NCI-H2081 (cell line): ENCODE measurements around the gene STRIP2.
A peak's percentile ranks its signal among the peaks of the same experiment; 100 is the strongest.
"Not testable (repeated sequence)": the region's sequence is repeated elsewhere in the genome, so short reads cannot be mapped to it uniquely, and the experiment has no call there.

Experiments used
- DNase-seq, 2 experiments: peaks; one replicate each; lab custom pipeline; 2025; lab: John Stamatoyannopoulos, UW

The STRIP2 gene

GRCh38 chr7:129496653-129497052, 62.4 kb downstream of the STRIP2 start:
- DNase-seq, result no peak

DNA sequence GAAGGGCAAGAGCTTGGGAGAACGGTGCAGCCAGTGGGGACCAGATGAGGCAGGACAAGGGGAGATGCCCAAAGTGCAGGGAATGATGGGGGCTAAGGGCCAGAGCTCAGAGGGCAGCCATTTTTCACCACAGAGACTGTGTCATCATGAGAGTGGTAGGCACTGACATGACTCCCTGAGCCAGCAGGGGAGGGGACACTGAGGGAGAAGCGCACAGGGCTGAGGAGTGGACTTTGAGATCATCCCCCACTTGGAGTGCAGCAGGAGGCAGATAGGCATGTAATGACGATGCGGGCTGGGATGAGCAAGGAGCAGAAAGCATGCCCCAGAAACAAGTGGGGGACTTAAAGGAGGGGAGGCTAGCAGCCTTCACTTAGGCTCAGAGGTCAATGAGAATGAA, 62.9 kb downstream of the STRIP2 start:
- no peak for DNase-seq

- DNase-seq, result no peak
These were observed 63.8 kb downstream of the STRIP2 start for GRCh38 chr7:129498021-129498420.

DNA sequence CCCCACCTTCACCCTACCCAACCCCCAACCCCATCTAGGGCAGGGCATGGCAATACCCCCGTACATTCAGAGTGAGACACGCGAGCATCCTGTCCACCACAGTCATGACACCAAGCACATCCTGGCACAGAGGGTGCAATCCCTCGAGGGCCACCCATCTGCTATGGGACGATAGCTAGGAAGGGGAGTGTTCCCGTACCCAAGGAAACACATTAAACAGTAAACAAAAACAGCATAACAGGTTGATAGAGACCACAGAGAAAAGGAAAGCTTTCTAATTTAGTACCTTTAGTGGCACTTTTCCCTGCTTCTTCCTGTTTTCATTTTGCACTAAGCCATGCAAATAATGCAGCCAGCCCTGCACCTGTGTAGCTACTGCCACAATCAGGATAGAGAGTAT, 65.8 kb downstream of the STRIP2 start:
- no peak for DNase-seq

DNA sequence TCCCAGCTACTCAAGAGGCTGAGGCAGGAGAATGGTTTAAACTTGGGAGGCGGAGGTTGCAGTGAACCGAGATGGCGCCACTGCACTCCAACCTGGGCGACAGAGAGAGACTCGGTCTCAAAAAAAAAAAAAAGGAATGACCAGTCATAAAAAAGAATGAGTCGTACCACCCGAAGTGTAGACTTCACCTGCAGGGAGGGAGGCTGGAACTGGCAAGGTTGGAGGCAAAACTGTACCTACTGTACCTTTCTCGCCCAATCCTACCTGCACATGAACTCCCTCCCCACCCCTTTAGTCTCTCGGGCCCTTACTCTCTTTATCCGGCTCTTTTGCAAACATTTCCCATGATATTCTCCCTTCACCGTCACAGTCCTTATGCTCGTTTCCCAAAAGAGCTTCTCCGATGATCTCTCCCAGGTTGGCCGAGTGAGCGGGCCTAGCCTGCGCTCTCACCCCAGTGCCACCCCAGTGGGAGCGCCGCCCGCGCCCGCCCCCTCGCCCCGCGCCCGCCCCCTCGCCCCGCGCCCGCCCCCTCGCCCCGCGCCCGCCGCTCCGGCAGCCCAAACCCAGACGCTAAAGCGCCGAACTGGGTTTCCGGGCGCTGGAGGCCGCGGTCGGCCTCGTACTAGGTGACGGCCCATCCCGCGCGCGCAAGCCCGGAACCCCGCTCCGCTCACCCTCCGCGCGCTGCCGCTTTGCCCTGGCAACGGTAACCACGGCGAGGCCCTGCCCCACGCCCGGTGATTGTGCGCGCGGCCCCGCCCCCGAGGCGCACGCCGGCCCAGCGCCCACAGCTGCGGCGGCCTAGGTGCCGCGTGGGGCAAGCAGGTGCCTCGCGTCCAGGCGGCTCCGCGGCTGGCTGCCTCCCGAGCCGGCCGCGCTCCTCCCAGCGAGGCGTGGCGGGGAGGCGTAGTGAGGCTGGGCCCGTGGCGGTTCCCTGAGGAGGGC, 67.8 kb downstream of the STRIP2 start, which contains the start of gene SMKR1:
SMKR1 (plus strand) TSS at position 772 of the 948 bp plus-strand sequence. CDS start 294 bp downstream, outside the sequence.
- peak; percentile 90 to 92 for DNase-seq

DNA sequence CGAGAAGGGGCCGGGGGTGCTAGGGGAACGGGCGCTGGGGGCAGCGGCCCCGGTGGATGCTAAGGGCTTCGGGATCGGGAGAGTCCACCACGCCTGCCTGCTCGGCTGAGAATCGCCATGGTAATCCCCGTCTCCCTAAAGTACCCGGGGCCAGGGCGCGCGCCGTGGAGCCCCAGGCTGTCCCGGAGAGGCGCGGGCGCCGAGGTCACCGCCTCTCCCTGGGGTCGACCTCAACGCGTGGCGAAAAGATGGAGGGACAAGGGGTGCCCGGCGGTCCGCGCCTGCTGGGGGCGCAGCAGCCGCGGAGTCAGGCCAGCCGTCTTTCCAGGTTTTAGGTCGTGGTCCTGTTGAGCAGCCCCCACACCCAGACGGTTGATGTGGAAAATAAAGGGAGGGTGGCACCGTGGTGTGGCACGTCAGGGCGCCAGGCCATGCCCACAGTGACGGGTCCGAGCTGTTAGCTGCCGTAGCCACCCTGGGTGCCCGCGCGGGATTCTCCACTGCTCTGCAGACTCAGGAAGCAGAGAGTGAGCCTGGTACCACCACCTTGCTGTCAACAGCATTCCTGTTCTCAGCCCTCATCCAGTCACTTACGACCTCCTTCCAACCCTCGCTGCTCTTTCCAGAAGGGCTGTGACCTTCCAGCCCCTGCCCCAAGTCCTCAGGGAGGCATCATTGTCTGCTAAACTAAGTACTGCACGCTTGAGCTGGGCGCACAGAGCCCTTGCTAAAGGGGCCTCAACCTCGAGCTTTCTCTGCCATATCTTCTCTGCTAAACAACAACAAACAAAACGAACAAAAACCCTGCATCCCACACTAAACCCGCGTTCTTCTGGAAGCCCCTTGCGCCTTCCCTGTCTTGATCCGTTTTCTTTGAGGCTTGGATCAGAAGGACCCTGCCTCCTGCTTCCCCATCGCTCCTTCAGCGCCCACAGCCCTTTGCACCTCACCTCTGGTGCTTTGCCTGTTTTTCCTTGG, 68.8 kb downstream of the STRIP2 start:
- DNase-seq, result peak in 1 of 2 experiments; percentile 34

GRCh38 chr7:129503725-129504124, 69.5 kb downstream of the STRIP2 start:
- no peak for DNase-seq

DNA sequence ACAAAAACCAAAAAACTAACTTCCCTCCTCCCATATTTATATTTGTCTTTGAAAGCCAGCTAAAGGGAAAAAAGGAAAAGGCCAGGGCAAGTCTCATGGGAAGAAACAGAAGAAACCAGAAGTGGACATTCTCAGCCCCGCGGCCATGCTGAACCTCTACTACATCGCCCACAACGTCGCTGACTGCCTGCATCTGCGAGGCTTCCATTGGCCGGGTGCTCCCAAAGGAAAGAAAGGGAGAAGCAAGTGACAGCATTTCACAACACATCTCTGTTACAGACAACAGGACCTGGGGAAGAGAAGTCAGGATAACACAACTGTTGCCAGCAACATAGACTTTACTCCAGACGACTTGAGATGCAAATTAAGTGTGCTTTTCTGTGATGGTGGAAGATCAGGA, 78.0 kb downstream of the STRIP2 start:
- no peak for DNase-seq

GRCh38 chr7:129513546-129513945, 79.3 kb downstream of the STRIP2 start:
- DNase-seq, result no peak

GRCh38 chr7:129514683-129515082, 80.5 kb downstream of the STRIP2 start:
- no peak for DNase-seq

DNA sequence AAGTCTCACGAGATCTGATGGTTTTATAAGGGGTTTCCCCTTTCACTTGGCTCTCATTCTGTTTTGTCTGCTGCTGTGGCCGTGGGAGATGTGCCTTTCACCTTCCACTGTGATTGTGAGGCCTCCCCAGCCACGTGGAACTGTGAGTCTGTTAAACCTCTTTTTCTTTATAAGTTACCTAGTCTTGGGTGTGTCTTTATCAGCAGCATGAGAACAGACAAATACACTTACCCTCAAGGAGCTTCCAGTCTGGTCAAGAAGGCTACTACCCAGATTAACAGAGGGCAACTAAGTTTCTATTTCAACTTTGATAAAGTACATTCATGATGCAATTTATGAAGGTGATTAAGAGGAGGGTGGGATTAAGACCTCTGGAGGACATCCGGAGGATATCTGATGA, 81.1 kb downstream of the STRIP2 start:
- DNase-seq, result no peak

DNA sequence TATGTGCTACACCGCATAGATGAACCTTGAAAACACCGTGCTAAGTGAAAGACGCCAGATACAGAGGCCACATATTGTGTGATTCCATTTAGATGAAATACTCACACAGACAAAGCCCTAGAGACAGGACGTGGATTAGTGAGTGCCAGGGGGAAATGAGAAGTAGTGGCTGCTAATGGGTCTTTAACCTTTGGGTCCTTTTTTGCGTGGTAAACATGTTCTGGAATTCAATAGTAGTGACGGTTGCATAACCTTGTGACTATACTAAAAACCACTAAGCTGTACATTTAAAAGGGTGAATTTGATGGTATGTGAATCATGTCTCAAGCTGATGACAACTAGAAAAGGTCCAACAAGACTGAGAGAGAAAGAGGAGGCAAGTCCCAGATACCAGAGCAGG, 83.7 kb downstream of the STRIP2 start:
- DNase-seq, result no peak

- DNase-seq, result no peak
These were observed 85.2 kb downstream of the STRIP2 start for GRCh38 chr7:129519464-129519863.

GRCh38 chr7:129522088-129522970, 88.1 kb downstream of the STRIP2 start:
- no peak for DNase-seq

DNA sequence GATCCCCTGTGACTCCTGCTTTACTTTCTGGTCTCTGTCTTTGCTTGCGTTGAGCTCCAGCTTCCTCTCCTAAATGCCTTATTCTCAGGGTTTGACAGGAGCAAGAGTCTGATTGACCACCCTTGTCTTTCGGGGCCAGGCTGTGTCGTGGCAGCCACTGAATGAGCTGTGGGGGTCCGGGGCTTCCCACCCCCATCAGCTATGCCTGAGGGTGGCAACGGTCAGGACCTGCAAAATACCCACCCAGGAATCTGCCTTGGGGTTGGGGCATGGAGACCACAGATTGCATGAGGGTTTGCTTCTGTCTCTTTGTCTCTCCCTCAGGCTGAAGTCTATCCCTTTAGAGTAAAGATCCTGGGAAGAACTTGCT, 88.7 kb downstream of the STRIP2 start:
- DNase-seq, result no peak

DNA sequence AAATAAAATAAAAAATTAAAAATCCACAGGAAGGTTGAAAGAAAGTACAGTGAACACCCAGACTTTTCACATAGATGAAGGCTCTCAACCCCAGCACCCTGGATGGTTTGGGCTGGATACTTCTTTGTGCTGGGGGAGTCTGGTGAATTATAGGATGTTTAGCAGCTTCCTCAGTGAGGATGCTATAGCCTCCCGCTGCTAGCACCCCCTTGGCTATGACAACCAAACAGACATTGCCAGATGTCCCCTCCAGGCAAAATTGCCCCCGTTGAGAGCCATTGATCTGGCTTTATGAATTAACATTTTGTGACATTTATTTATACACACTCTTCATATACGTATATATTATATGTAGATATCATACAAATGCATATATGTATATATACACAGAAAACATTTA, 89.7 kb downstream of the STRIP2 start:
- DNase-seq, result no peak

DNA sequence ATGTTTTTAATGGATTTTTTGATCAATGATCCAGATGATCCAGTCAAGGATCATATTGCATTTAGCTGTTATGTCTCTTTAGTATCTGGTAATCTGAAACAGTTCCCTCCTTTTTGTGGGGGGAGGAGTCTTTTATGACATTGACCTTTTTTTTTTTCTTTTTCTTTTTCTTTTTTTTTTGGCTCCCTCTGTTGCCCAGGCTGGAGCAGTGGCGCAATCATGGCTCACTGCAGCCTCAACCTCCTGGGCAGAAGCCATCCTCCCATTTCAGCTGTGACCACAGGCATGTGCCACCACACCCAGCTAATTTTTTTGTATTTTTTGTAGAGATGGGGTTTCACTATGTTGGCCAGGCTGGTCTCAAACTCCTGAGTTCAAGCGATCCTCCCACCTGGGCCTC, 90.2 kb downstream of the STRIP2 start:
- not testable (repeated sequence) for DNase-seq

- no peak for DNase-seq
These were observed 91.1 kb downstream of the STRIP2 start for GRCh38 chr7:129525225-129525862.

- DNase-seq, result no peak
These were observed 95.4 kb downstream of the STRIP2 start for GRCh38 chr7:129529643-129530042.

GRCh38 chr7:129530795-129531391, 96.7 kb downstream of the STRIP2 start:
- DNase-seq, result no peak

- no peak for DNase-seq
These were observed 97.5 kb downstream of the STRIP2 start for GRCh38 chr7:129531721-129532120.
